ENCODE measurements around the gene TPD52L1. TPM values are rescaled to one million over a fixed set of nuclear protein-coding genes. Genes with fewer than 3 reads are reported as not detected.

Gene TPD52L1
- total and polyA plus RNA-seq, 4 donors = 15.6 to 43.5 (median 16.7) TPM

DNA sequence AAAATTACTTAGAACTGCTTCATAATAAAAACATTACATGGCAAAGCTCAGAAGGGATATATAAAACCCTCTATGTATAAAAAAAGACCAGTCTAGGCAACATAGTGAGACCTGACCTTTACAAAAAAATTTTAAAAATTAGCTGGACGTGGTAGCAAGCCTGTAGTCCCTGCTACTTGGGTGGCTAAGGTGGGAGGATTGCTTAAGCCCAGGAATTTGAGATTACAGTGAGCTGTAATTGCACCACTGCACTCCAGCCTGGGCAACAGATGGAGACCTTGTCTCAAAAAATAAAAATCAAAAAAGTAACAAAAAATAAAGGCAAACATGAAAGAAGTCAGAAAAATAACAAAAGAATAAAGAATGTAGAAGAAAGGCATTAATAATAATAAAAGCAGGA lies 21.5 kb upstream of the TPD52L1 start:
- TF ChIP-seq, protein P1, sequence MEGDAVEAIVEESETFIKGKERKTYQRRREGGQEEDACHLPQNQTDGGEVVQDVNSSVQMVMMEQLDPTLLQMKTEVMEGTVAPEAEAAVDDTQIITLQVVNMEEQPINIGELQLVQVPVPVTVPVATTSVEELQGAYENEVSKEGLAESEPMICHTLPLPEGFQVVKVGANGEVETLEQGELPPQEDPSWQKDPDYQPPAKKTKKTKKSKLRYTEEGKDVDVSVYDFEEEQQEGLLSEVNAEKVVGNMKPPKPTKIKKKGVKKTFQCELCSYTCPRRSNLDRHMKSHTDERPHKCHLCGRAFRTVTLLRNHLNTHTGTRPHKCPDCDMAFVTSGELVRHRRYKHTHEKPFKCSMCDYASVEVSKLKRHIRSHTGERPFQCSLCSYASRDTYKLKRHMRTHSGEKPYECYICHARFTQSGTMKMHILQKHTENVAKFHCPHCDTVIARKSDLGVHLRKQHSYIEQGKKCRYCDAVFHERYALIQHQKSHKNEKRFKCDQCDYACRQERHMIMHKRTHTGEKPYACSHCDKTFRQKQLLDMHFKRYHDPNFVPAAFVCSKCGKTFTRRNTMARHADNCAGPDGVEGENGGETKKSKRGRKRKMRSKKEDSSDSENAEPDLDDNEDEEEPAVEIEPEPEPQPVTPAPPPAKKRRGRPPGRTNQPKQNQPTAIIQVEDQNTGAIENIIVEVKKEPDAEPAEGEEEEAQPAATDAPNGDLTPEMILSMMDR (IDR thresholded peaks at IDR 0.05; ENCODE audit: control extremely low read depth, extremely low read depth) = no peak

GRCh38 chr6:125136378-125136777 lies 17.2 kb upstream of the TPD52L1 start:
- Histone ChIP-seq H3K27ac (ENCODE audit: low read depth in 1 of 2, low read length in 1 of 2) (no peak overlapping the region), H3K9me3 (ENCODE audit: control insufficient read depth in 4 of 4, insufficient read depth in 3 of 4, low read length in 3 of 4) (no peaks in the 10 kb centered on the region), H3K4me1 (ENCODE audit: control insufficient read depth in 5 of 5, insufficient read depth in 5 of 5, low read length in 5 of 5) (no peaks in the 10 kb centered on the region), H3K4me3 (no peak overlapping the region), H3K27me3 (ENCODE audit: control insufficient read depth in 3 of 3, insufficient read depth in 3 of 3, low read length in 2 of 3) (no peaks in the 10 kb centered on the region), H3K9ac (ENCODE audit: insufficient read depth in 1 of 2, low read length in 2 of 2) (no peak overlapping the region), H3K36me3 (ENCODE audit: control insufficient read depth in 4 of 4, insufficient read depth in 4 of 4, low read length in 4 of 4) (no peaks in the 10 kb centered on the region)
- DNase-seq (no peak), ATAC-seq (ENCODE audit: insufficient read depth, low FRiP score) (no peak)
- TF ChIP-seq, protein P1 (IDR thresholded peaks at IDR 0.05; ENCODE audit: control extremely low read depth, extremely low read depth) = no peak
- 88 to 91% methylated on average over 3 of the region's 3 CpGs for WGBS, 2 donors

More for the DNA sequence above, 21.5 kb upstream of the TPD52L1 start:
- WGBS, 2 donors = 57 to 79% methylated on average over 1 of the region's 1 CpG
- Histone ChIP-seq H3K4me3 (no peak overlapping the region), H3K4me1 (ENCODE audit: control insufficient read depth in 5 of 5, insufficient read depth in 5 of 5, low read length in 5 of 5) (no peaks in the 10 kb centered on the region), H3K9me3 (ENCODE audit: control insufficient read depth in 4 of 4, insufficient read depth in 3 of 4, low read length in 3 of 4) (no peaks in the 10 kb centered on the region), H3K9ac (ENCODE audit: insufficient read depth in 1 of 2, low read length in 2 of 2) (no peak overlapping the region), H3K27ac (ENCODE audit: low read depth in 1 of 2, low read length in 1 of 2) (no peak overlapping the region), H3K27me3 (ENCODE audit: control insufficient read depth in 3 of 3, insufficient read depth in 3 of 3, low read length in 2 of 3) (no peaks in the 10 kb centered on the region), H3K36me3 (ENCODE audit: control insufficient read depth in 4 of 4, insufficient read depth in 4 of 4, low read length in 4 of 4) (no peaks in the 10 kb centered on the region)
- ATAC-seq (ENCODE audit: insufficient read depth, low FRiP score) (no peak), DNase-seq (no peak)

DNA sequence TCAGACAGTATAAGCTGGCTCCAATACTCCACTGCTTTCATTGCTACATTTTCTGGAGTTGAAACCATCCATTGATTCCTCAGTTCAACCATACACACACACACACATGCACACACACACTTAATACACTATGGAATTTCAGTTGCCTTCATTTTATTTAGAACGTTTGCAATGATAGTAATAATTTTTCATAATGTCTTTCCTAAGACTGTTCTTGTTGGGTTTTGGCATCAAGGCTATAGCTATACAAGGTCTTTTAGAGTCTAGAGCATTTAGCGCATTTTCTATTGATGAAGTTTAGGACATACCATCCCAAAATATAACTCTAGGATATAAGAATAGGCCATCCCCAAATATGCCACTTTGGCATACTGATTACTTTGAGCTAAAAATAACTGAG lies 15.5 kb upstream of the TPD52L1 start:
- H3K4me1 ChIP-seq (ENCODE audit: control insufficient read depth in 5 of 5, insufficient read depth in 5 of 5, low read length in 5 of 5) = no peaks in the 10 kb centered on the region
- H3K9ac ChIP-seq (ENCODE audit: insufficient read depth in 1 of 2, low read length in 2 of 2) = no peak overlapping the region
- no peak overlapping the region for H3K4me3 ChIP-seq
- no peak overlapping the region for H3K27ac ChIP-seq (ENCODE audit: low read depth in 1 of 2, low read length in 1 of 2)
- TF ChIP-seq, protein P1 (IDR thresholded peaks at IDR 0.05; ENCODE audit: control extremely low read depth, extremely low read depth) = no peak
- WGBS, 2 donors = 80 to 91% methylated on average over 2 of the region's 2 CpGs
- H3K36me3 ChIP-seq (ENCODE audit: control insufficient read depth in 4 of 4, insufficient read depth in 4 of 4, low read length in 4 of 4) = no peaks in the 10 kb centered on the region
- DNase-seq = no peak
- ATAC-seq (ENCODE audit: insufficient read depth, low FRiP score) = no peak
- H3K27me3 ChIP-seq (ENCODE audit: control insufficient read depth in 3 of 3, insufficient read depth in 3 of 3, low read length in 2 of 3) = no peaks in the 10 kb centered on the region
- peaks cover 0 to under 1% (median 0%) of the 10 kb centered on the region in 4 donors for H3K9me3 ChIP-seq (ENCODE audit: control insufficient read depth in 4 of 4, insufficient read depth in 3 of 4, low read length in 3 of 4)

DNA sequence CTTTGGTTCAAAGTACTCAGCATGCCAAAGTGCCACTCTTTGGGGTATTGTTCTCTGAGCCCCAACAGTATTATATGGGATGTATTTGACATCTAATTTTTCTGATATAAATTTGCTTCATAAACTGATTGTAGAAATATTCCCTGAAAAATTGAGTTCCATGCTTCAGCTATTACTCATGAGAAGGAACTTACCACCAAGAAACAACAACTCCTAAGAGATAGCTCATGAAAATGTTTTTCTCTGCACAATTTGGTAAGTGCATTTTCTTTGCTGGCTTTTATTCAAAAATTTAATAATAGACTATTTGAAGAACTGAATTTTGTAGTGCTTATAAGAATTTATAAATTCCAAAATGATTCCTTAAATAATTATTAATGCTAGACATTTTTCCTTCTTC lies 12.8 kb upstream of the TPD52L1 start:
- DNase-seq (no peak), ATAC-seq (ENCODE audit: insufficient read depth, low FRiP score) (no peak)
- no peaks in the 10 kb centered on the region for H3K36me3 ChIP-seq (ENCODE audit: control insufficient read depth in 4 of 4, insufficient read depth in 4 of 4, low read length in 4 of 4)
- no peaks in the 10 kb centered on the region for H3K4me1 ChIP-seq (ENCODE audit: control insufficient read depth in 5 of 5, insufficient read depth in 5 of 5, low read length in 5 of 5)
- peaks cover 0 to 5% (median 0%) of the 10 kb centered on the region in 4 donors for H3K9me3 ChIP-seq (ENCODE audit: control insufficient read depth in 4 of 4, insufficient read depth in 3 of 4, low read length in 3 of 4)
- H3K27me3 ChIP-seq (ENCODE audit: control insufficient read depth in 3 of 3, insufficient read depth in 3 of 3, low read length in 2 of 3) = no peaks in the 10 kb centered on the region
- H3K27ac ChIP-seq (ENCODE audit: low read depth in 1 of 2, low read length in 1 of 2) = no peak overlapping the region
- no peak overlapping the region for H3K4me3 ChIP-seq
- TF ChIP-seq, protein P1 (IDR thresholded peaks at IDR 0.05; ENCODE audit: control extremely low read depth, extremely low read depth) = no peak
- no peak overlapping the region for H3K9ac ChIP-seq (ENCODE audit: insufficient read depth in 1 of 2, low read length in 2 of 2)

Data from lung (tissue), 12 donors.